Measurements from ENCODE around the gene PTGES3.

- TF ChIP-seq CTCF (IDR thresholded peaks at IDR 0.05; ENCODE audit: poor library complexity, severe bottlenecking): no peak
- no peak for TF ChIP-seq SMC3 (conservative IDR thresholded peaks at IDR 0.05; ENCODE audit: poor library complexity)
- TF ChIP-seq POLR2AphosphoS5 (IDR thresholded peaks at IDR 0.05): no peak
- no peak for TF ChIP-seq TAF1 (IDR thresholded peaks at IDR 0.05; ENCODE audit: low read depth)
- TF ChIP-seq, protein P1, sequence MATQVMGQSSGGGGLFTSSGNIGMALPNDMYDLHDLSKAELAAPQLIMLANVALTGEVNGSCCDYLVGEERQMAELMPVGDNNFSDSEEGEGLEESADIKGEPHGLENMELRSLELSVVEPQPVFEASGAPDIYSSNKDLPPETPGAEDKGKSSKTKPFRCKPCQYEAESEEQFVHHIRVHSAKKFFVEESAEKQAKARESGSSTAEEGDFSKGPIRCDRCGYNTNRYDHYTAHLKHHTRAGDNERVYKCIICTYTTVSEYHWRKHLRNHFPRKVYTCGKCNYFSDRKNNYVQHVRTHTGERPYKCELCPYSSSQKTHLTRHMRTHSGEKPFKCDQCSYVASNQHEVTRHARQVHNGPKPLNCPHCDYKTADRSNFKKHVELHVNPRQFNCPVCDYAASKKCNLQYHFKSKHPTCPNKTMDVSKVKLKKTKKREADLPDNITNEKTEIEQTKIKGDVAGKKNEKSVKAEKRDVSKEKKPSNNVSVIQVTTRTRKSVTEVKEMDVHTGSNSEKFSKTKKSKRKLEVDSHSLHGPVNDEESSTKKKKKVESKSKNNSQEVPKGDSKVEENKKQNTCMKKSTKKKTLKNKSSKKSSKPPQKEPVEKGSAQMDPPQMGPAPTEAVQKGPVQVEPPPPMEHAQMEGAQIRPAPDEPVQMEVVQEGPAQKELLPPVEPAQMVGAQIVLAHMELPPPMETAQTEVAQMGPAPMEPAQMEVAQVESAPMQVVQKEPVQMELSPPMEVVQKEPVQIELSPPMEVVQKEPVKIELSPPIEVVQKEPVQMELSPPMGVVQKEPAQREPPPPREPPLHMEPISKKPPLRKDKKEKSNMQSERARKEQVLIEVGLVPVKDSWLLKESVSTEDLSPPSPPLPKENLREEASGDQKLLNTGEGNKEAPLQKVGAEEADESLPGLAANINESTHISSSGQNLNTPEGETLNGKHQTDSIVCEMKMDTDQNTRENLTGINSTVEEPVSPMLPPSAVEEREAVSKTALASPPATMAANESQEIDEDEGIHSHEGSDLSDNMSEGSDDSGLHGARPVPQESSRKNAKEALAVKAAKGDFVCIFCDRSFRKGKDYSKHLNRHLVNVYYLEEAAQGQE (IDR thresholded peaks at IDR 0.05; ENCODE audit: borderline replicate concordance): no peak
- TF ChIP-seq EZH2 (IDR thresholded peaks at IDR 0.05; ENCODE audit: borderline replicate concordance, insufficient read depth, low read length, poor library complexity, severe bottlenecking): no peak
Measured at GRCh38 chr12:56668197-56668457, 20.0 kb downstream of the PTGES3 start.
